22Rv1 (cell line): Measurements from ENCODE around the gene UFSP1.

Source experiments
- ZFX ChIP-seq: fragments of 450-650 bp; IDR thresholded peaks from 2 replicates; pipeline ENCODE4 v1.6.1; 2017; ENCODE audit warnings: antibody characterized with exemption, borderline replicate concordance
- TF ChIP-seq, protein P1 (sequence below): fragments of 450-650 bp; IDR thresholded peaks from 2 replicates; pipeline ENCODE4 v1.5.1; 2017; ENCODE audit warnings: mild to moderate bottlenecking

GRCh38 chr7:100866729-100867039, 22.8 kb downstream of the UFSP1 start:
- TF ChIP-seq, protein P1, sequence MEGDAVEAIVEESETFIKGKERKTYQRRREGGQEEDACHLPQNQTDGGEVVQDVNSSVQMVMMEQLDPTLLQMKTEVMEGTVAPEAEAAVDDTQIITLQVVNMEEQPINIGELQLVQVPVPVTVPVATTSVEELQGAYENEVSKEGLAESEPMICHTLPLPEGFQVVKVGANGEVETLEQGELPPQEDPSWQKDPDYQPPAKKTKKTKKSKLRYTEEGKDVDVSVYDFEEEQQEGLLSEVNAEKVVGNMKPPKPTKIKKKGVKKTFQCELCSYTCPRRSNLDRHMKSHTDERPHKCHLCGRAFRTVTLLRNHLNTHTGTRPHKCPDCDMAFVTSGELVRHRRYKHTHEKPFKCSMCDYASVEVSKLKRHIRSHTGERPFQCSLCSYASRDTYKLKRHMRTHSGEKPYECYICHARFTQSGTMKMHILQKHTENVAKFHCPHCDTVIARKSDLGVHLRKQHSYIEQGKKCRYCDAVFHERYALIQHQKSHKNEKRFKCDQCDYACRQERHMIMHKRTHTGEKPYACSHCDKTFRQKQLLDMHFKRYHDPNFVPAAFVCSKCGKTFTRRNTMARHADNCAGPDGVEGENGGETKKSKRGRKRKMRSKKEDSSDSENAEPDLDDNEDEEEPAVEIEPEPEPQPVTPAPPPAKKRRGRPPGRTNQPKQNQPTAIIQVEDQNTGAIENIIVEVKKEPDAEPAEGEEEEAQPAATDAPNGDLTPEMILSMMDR = no peak
- no peak for TF ChIP-seq ZFX
